ENCODE data around the gene LAIR2.

LAIR2 gene

GRCh38 chr19:54541712-54542111 is 39.1 kb downstream of the LAIR2 start:
- DNase-seq = no peak

- no peak for DNase-seq
Measured at GRCh38 chr19:54548806-54549205, 46.2 kb downstream of the LAIR2 start.

- DNase-seq = no peak
Measured at GRCh38 chr19:54549224-54549623, 46.6 kb downstream of the LAIR2 start.

- no peak for DNase-seq
Measured at GRCh38 chr19:54551293-54551692, 48.7 kb downstream of the LAIR2 start.

- DNase-seq = no peak
Measured at GRCh38 chr19:54551950-54552912, 49.6 kb downstream of the LAIR2 start.

GRCh38 chr19:54552913-54553310 is 50.3 kb downstream of the LAIR2 start:
- no peak for DNase-seq

GRCh38 chr19:54554006-54554405 is 51.4 kb downstream of the LAIR2 start:
- no peak for DNase-seq

- DNase-seq = no peak
Measured at GRCh38 chr19:54554896-54555295, 52.3 kb downstream of the LAIR2 start.

- no peak for DNase-seq
Measured at GRCh38 chr19:54556194-54556593, 53.6 kb downstream of the LAIR2 start.

- no peak for DNase-seq
Measured at GRCh38 chr19:54558339-54558738, 55.7 kb downstream of the LAIR2 start.

Data from SHP77 (cell line).